SIG-M5 (cell line): Measurements from ENCODE around the gene ADCY4.
"Not testable (repeated sequence)": the region's sequence is repeated elsewhere in the genome, so short reads cannot be mapped to it uniquely, and the experiment has no call there.

Experiments used
- DNase-seq: peaks from one replicate; lab custom pipeline; 2025; lab: John Stamatoyannopoulos, UW

ADCY4 gene

DNA sequence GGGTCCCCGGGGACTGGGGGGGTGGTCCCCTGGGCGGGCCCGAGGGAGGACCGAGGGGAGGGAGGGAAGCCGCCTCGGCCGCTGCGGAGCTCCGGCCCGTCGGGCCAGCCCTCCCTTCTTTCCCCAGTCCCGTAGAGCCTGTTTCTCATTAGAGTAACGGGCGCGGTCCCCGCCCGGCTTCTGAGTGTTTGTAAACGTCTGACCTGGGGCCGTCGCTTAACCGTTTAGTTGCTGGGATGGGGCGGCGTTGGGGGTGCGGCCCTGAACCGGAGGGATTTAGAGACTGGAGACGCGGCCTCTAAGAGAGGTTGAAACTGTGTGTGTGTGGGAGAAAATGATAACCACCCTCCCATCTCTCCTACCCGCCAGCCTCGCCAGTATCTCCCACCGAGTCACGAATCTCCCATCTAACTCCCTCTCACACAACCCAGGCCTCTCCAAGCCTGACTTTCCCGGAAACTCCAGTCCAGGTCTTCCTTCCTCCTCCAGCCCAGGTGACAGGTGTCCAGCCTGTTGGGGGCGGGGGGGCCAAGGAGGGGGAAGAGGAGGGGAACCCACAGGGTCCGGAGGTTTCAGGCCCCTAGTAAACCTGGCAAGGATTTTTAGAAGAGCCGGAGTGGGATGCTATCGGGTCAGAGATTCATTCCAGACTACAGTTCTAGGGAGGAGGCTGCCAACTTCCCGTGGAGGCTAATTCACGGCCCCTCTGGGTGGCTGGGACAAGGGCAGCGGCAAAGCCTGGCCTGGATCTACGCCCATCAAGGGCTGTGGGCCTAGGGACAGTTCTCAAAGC, 32.0 kb upstream of the ADCY4 start:
- DNase-seq, result no peak

DNA sequence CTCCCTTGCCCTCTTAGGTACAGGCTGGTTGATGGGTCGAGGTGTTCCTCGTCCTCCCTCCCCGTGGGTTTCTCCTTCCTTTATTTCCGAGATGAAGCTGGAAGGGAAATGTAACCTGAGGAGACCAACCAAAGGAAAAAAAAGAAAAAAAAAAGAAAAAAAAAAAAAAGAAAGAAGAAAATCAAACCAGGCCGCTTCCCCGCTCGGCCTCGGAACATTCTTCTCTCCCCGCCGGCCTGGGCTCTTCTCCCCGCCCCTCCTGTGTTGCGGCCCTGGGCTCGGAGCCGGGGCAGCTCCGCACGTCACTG, 31.5 kb upstream of the ADCY4 start:
- DNase-seq, result no peak

DNA sequence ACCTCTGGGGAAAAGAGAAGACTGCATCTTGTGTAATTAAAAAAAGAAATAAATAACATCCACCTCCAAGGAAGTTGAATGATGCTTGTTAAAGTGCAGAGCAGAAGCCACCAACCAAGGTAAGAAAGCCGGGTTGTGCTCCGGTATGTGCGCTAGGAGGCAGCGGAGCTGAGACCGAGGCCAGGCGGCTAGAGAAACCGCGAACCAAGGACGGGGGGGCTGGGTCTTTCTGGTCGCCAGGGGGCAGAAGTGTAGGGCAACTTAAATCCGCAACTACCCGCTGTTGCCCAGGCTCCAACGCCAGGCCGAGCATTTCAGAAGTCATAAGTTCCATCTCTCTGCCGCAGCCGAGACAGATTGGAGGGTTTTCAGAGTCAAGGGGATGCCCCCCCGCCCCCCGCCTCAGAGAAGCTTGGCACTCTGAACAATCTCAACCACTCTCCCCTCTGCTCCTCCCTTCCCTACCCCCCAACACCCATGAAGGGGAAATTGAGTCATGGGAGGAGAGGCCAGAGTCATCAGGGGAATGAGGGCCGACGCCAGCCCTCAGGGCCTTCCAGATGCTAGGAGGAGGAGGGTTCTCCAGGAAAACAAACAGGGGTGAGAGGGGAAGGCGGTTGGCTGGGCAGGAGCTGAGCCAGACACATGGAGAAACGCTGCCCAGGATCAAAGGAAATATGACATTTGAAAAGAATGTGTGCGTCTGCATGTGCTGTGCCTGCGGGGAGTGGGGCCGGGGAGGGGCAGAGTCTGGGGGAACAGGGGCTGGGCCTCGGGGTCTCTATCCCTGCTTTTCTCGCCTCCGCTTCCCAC, 30.9 kb upstream of the ADCY4 start:
- no peak for DNase-seq

DNA sequence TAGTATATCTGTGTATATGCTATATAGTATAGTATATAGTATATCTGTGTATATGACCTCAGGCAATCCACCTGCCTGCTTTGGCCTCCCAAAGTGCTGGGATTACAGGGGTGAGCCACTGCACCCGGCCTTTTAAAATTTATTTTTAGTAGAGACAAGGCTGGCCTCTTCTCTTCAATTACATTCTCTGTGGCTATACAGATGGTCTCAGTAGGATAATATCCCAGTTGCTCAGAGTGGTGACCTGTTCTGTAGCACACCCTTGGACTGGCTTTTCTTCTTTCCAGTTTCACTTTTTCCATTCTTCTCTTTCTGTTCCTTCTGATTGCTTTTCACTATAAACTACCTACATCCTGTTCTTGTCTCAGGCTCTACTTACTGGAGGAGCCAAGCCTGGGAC, 30.0 kb upstream of the ADCY4 start:
- DNase-seq, result no peak

DNA sequence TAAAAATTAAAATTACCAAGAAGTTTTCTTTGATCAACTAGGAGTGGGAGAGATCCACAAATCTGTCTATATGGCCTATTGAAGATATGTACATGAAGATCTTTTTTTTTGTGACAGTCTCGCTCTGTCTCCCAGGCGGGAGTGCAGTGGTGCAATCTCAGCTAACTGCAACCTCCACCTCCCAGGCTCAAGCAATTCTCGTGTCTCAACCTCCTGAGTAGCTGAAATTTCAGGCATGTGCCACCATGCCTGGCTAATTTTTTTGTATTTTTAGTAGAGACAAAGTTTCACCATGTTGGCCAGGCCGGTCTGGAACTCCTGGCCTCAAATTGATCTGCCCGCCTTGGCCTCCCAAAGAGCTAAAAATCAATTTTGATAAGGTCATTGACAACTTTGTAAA, 28.5 kb upstream of the ADCY4 start:
- no peak for DNase-seq

DNA sequence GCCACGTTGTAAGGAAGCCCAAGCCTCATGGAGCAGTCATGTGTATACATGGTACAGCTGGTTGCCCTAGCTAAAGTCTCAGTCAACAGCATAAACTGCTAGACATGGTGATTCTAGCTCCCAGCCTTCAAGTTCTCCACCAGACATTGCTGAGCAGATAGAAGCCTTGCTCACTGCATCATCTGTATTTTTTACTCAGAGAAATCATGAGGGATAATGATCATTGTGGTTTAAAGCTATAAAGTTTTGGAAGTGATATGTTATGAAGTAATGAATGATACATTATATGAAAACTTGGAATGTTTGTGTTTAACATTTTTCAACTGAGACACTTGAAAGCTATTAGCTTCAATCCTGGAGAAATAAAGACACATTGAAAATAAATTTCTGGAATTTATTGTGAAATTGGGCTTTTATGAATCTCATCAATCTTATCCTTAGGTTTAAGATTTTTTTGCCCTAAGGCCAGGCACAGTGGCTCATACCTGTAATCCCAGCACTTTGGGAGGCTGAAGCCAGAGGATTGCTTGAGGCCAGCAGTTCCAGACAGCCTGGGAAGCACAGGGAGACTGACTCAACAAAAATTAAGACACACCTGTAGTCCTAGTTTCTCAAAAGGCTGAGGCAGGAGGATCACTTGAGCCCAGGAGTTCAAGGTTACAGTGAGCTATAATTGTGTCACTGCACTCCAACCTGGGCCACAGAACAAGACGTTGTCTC, 27.5 kb upstream of the ADCY4 start:
- no peak for DNase-seq

DNA sequence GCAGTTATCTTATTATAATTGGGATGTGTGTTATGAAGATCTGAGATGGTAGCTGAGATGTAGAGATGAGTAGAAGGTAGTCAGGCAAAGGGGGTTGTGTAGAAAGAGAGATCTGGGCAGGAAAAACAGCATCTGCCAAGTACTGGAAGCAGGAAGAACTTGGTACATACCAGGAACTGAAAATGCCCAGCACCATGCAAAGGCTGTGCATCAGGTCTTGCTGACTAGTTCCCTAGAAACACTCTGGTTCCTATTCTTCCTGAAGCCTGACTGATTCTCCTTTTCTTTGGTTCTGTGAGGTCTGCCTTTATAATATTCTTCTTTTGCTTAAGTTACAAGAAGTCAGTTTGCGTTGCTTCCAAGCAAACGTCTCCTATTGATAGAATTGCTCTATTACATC, 26.5 kb upstream of the ADCY4 start:
- no peak for DNase-seq

DNA sequence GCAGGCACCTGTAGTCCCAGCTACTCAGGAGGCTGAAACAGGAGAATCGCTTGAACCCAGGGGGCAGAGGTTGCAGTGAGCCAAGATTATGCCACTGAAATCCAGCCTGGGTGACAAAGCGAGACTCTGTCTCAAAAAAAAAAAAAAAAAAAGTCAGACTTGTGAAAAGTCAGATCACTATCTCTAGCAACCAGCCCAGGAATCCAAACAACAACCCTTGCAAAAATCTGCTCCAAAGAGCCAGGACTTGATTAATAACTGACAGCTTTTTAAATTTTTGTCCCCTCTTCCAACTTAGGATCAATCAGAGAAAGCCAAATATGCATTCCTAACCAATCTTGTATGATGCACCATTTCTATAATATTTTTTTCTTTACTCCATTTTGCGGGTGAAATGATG, 25.4 kb upstream of the ADCY4 start:
- DNase-seq, result no peak

DNA sequence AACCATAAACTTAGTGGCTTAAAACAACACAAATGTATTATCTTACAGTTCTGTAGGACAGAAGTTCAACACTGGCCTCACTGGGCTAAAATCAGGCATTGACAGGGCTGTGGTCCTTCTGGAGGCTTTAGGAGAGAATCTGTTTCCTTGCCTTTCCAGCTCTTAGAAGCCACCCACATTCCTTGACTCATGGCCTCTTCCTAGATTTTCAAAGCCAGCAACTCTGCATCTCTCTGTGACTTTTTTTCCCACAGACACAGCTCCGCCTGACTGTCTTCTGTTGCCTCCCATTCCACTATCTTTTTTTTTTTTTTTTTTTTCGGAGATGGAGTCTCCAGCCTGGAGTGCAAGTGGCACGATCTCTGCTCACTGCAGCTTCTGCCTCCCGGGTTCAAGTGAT, 21.3 kb upstream of the ADCY4 start:
- DNase-seq, result no peak

DNA sequence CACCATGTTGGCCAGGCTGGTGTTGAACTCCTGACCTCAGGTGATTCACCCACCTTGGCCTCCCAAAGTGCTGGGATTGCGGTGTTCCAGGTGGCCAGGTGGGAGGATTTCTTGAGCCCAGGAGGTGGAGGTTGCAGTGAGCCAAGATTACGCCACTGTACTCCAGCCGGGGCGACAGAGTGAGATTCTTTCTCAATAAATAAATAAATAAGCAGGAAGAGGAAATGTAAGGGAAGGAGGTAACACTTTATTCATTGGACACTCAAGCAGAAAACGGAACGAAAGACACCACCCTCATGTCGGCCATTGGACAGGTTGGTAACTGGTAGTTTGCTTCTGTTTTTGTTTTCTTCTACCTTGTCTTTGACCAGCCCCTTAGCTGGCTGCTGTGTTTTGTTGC, 20.1 kb upstream of the ADCY4 start:
- no peak for DNase-seq

DNA sequence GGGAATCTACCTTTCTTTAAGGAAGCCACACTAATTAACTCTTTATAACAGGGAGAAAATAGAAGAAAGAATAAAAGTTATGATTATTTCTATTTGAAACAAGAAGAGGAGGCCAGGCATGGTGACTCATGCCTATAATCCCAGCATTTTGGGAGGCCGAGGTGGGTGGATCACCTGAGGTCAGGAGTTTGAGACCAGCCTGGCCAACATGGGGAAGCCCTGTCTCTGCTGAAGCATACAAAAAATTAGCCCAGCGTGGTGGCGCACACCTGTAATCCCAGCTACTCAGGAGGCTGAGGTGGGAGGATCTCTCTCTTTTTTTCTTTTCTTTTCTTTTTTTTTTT, 19.6 kb upstream of the ADCY4 start:
- DNase-seq, result not testable (repeated sequence)

DNA sequence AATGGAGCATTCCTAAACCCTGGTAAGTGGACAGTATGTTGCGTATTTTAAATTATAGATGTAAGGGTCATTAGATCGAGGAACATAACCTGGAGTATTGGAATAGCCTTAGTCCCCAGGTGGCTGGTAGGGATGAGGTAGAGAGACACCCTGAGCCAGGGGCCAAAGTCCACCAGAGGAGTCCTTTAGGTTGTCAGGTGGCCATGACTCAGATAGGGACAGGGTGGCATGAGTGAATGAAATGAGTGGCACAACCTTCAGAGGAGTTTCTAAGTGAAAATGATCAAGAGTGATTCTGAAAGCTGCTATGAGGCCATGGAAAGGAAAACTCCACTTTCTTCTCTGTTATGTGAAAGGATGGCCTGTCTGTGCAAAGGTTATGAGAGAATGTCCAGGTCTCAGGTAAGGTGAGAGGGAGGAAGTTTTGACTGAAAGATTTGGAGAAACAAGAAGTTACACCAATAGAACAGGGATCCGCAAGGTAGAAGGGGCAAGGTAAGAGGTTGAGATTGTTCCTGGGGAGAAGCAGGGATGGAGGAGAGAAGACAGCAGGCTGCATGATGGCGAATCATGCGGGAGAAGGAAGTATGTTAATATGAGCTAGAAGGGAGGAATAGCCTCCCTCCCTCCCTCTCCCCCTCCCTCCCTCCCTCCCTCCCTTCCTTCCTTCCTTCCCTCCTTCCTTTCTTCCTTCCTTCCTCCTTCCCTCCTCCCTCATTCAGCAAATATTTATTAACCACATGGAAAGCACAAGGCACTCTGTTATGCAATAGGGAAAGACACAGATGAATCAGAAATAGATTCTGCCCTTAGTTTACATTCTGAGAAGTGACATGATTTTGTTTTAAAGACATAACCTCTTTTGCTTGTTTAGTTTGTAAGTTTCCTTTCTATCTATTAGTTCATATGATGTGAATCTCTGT, 18.9 kb upstream of the ADCY4 start:
- DNase-seq, result no peak

DNA sequence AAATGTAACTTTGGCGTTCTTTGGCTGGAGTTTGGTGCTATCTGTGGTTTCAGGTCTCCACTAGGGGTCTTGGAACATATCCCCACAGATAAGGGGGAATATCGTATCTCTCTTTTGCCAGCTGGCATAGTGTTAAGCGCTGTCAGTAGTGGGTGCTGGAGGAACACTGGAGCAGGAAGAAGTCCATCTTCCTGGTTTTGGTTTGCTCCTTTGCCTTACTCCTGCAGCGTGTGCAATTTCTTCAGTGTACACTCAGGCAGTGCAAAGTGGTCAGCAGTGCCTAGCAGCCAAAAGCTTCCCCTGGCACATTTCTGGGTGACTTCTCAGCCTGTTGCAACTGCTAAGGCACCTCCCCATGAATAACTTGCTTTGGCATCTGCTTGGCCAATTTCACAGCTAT, 16.6 kb upstream of the ADCY4 start:
- no peak for DNase-seq

DNA sequence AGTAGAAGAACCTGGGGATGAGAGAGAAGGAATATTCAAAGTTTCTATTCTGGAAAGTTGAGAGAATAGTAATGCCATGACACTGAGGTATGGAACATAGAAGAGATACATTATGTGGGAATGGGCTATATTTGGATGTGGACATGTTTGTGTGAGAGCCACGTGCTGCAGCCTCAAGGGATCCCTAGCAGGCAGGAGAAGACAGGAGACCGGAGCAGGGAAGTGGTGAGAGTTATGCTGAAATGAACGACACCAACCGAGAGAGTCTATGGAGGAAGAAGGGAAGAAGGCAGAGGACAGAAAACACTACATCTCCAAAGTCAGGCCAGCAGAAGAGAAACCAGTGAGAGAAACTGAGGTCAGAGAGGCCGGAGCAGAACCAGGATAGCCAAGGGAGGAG, 14.9 kb upstream of the ADCY4 start:
- no peak for DNase-seq

DNA sequence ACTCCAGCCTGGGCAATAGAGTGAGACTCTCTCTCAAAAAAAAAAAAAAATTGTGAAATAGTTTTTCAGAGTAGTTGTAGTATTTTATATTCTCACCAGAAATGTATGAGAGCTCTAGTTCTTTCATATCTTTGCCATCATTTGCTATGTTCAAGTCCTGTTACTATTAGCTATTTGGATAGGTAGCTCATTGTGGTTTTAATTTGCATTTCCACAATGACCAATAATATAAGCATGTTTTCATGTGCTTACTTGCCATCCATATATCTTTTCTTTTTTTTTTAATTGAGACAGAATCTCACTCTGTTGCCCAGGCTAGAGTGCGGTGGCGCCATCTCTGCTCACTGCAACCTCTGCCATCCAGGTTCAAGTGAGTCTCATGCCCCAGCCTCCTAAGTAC, 13.3 kb upstream of the ADCY4 start:
- DNase-seq, result no peak

DNA sequence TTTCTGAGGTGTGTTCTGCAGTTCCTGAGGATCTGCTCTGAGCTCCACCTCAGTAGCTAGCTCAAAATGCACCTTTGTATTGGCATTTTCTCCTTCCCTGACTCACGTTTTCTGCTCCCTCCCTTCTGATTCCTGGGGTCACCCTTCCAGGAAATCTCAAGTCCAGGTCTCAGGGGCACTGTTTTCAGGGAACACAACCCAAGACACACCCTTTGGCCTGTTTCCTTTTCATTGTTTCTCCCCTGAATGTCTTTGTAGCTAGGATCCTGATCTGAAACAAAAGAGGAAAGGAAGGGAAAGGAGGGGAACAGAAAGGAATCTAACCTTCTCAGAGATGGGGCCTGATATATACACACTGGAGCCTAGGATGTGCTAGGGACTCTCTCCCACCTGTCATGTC, 12.3 kb upstream of the ADCY4 start:
- DNase-seq, result no peak

DNA sequence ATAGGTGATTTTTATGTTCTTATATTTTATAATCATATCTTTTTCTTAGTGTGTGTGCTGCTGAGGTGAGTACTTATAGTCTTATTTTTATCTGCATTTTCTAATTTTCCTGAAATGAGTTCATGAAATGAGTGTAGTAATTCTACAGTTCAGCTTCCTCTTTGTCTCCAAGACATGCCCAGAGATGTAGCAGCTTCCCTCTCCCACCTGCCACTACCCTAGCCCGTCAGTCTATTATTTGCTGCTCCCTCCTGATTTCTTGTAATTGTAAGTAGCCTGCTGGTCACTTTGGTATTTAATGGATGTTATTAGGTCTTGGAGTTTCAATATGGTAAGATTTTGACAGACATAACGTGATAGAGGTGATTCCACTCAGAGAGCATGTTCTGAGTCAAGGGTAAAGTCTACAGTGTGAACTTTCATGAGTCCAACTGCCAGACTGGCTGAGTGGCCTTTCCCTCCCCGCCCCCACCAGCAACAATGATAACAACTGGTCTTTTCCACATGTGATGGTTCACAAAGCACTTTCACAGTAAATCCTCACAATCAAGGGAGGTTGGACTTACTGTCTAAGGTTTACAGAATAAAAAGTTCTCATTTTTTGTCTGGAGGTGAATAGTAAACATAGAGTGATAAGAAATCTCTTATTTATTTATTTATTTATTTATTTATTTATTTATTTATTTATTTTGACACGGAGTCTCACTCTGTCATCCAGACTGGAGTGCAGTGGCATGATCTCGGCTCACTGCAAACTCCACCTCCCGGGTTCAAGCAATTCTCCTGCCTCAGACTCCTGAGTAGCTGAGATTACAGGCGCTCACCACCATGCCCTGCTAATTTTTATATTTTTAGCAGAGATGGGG, 9.2 kb upstream of the ADCY4 start:
- no peak for DNase-seq

DNA sequence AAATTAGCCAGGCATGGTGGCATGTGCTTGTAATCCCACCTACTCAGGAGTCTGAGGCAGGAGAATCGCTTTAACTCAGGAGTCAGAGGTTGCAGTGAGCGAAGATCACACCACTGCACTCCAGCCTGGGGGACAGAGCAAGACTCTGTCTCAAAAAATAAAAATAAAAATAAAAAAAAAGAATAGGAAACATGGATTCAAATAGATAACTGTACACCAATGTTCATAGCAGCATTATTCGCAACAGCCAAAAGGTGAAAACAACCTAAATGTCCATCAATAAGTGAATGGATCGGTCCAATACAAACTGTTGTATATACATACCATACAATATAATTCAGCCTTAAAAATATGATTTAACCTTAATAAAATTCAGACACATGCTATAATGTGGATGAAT, 8.0 kb upstream of the ADCY4 start:
- no peak for DNase-seq

DNA sequence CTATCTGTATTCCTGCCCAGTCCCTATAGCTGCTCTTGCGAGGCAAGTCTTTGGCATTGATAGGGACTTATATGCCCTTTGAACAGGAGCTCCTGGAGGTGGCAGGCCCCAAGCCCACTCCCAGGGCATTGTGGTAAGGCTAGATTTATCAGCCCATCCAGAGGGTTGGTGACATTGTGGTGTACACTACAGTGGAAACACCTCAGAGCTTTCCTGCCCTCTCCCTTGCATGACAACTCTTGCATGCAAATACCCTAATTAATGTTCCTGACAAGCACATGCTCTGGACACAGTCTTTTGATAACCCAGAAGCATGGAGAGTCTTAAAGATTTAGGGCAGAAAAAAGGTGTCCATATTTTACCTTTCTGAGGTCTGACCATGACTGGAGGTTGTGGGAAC, 5.7 kb upstream of the ADCY4 start:
- DNase-seq, result no peak

DNA sequence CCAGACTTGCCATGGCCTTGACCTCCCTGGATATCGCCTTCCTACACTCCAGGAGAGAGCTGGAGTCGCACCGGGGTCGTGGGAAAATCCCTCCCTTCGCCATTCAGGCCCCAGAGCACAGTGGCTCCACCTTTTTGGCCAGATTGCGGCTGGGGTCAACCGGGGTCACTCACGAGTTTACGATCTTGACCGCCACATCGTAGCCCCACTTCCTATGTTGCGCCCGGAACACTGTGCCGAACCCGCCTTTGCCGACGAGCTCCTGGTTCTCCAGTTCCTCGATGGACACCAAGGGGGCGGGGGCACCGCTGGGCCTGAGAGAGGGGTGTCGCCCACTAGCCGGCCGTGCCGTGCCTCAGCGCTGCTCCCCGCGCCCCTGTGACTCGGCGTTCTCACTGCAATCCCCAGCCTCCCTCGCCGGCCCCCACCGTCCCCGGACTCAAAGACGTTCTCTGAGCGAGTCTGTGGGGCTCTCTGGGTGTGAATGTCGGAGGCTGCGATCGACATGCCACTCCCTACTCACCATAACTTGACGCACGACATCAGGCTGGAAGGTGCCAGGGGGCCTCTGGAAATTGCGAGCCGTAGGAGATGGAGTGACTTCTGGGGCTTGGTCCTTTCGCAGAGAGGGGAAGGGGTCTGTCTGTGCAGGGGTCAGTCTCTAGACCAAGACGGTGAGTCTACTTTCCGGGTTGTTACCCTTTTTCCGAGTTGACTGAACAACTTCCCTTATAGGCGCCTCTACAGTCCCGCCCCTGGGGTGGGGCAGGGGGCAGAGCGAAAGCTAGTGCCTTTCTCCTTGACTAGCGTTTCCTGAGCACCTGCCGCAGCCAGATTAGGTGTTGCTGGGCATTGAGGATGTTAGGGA, 4.6 kb upstream of the ADCY4 start, which contains the start of gene RIPK3:
Gene RIPK3, minus strand, starts transcription at position 708 of the 868 bp plus-strand sequence. Its CDS starts 165 bp downstream, at position 543.
- no peak for DNase-seq
